IMR-90 (cell line): ENCODE results near the gene CENPS. TPM values are rescaled to one million over a fixed set of nuclear protein-coding genes. Genes with fewer than 3 reads are reported as not detected.

Source experiments
- ATAC-seq: fragments of 200-7000 bp; cut with Tn5 transposase; 2 replicates; pipeline ENCODE4 v1.9.1; 2020; ENCODE audit warnings: low read depth, mild to moderate bottlenecking, moderate library complexity
- BruUV-seq: library from RNA; stranded (reverse); fragments of 400-500 nt; replicated peaks from 2 replicates; lab custom pipeline; 2021; lab: Mats Ljungman, UMichigan
- CTCF ChIA-PET: fragments of 300-600 bp; formaldehyde crosslinking; extraction: SDS; loops from one replicate; lab custom pipeline; 2021; ENCODE audit warnings: antibody characterized with exemption; lab: Yijun Ruan, JAX
- POLR2A ChIA-PET: fragments of 300-600 bp; sonication (Branson Sonifier 250); formaldehyde crosslinking; loops from one replicate; lab custom pipeline; 2022; ENCODE audit warnings: antibody characterized with exemption; ENCODE audit not compliant: unreplicated experiment; lab: Charles Lee
- DNase-seq: peaks from one replicate; pipeline ENCODE4 v3.0.0; 2013
- H2AFZ ChIP-seq: replicated peaks from 2 replicates; pipeline ENCODE3; 2013; ENCODE audit warnings: low read length, mild to moderate bottlenecking; ENCODE audit not compliant: poor library complexity
- H2AK5ac ChIP-seq: 2 replicates; pipeline ENCODE4 v1.6.1; 2013; ENCODE audit warnings: low read depth, low read length, inconsistent platforms
- H2AK9ac ChIP-seq: replicated peaks from 2 replicates; pipeline ENCODE3; 2013; ENCODE audit warnings: mild to moderate bottlenecking, low read depth, low read length, moderate library complexity; ENCODE audit not compliant: poor library complexity
- H2BK120ac ChIP-seq: 2 replicates; pipeline ENCODE4 v1.6.1; 2013; ENCODE audit warnings: low read depth, low read length, inconsistent platforms
- H2BK15ac ChIP-seq: 3 replicates; pipeline ENCODE4 v1.6.1; 2013; ENCODE audit warnings: low read depth, low read length, inconsistent platforms
- H2BK20ac ChIP-seq: 2 replicates; pipeline ENCODE4 v1.6.1; 2013; ENCODE audit warnings: low read depth, mild to moderate bottlenecking, inconsistent platforms, low read length, moderate library complexity
- H2BK5ac ChIP-seq: 2 replicates; pipeline ENCODE4 v1.6.1; 2013; ENCODE audit warnings: mild to moderate bottlenecking, low read depth, low read length, inconsistent platforms; ENCODE audit not compliant: poor library complexity, severe bottlenecking
- H3K14ac ChIP-seq: replicated peaks from 2 replicates; pipeline ENCODE4 v1.6.1; 2013; ENCODE audit warnings: low read depth, low read length, inconsistent platforms
- H3K18ac ChIP-seq: 2 replicates; pipeline ENCODE4 v1.6.1; 2013; ENCODE audit warnings: low read depth, low read length, control low read depth
- H3K23ac ChIP-seq: 2 replicates; pipeline ENCODE4 v1.6.1; 2013; ENCODE audit warnings: low read depth, low read length, inconsistent platforms
- H3K27ac ChIP-seq: 2 replicates; pipeline ENCODE4 v1.5.1; 2013; ENCODE audit warnings: mild to moderate bottlenecking, control low read depth, low read length; ENCODE audit not compliant: insufficient read depth
- H3K27me3 ChIP-seq: 2 replicates; pipeline ENCODE4 v1.6.1; 2013; ENCODE audit warnings: low read length; ENCODE audit not compliant: control insufficient read depth, insufficient read depth
- H3K36me3 ChIP-seq: 2 replicates; pipeline ENCODE4 v1.6.1; 2013; ENCODE audit warnings: low read length, mixed read lengths; ENCODE audit not compliant: control insufficient read depth, insufficient read depth
- H3K4ac ChIP-seq: 2 replicates; pipeline ENCODE4 v1.6.1; 2013; ENCODE audit warnings: low read depth, low read length, inconsistent platforms
- H3K4me1 ChIP-seq: 2 replicates; pipeline ENCODE4 v1.6.1; 2013; ENCODE audit warnings: low read length, mixed read lengths; ENCODE audit not compliant: control insufficient read depth, insufficient read depth
- H3K4me2 ChIP-seq: 2 replicates; pipeline ENCODE4 v1.6.1; 2013; ENCODE audit warnings: low read depth, mild to moderate bottlenecking, control low read depth, low read length, moderate library complexity
- H3K4me3 ChIP-seq: 2 replicates; pipeline ENCODE4 v1.5.1; 2013; ENCODE audit warnings: low read depth, mild to moderate bottlenecking, control low read depth, low read length, moderate library complexity; ENCODE audit not compliant: insufficient read depth
- H3K56ac ChIP-seq: 2 replicates; pipeline ENCODE4 v1.6.1; 2013; ENCODE audit warnings: low read length, inconsistent platforms; ENCODE audit not compliant: insufficient read depth; ENCODE audit errors: extremely low read depth
- H3K79me1 ChIP-seq, 2 experiments: 2 replicates each; pipeline ENCODE4 v1.6.1; 2013; ENCODE audit warnings: low read length in 2 of 2, inconsistent platforms in 1 of 2, low read depth in 1 of 2
- H3K9ac ChIP-seq: 2 replicates; pipeline ENCODE4 v1.6.1; 2013; ENCODE audit warnings: low read depth, low read length, control low read depth
- H3K9me1 ChIP-seq: 2 replicates; pipeline ENCODE4 v1.6.1; 2013; ENCODE audit warnings: low read length, inconsistent platforms; ENCODE audit not compliant: insufficient read depth
- H3K9me3 ChIP-seq: 2 replicates; pipeline ENCODE4 v1.6.1; 2013; ENCODE audit warnings: low read length; ENCODE audit not compliant: control insufficient read depth, insufficient read depth
- H4K20me1 ChIP-seq: 2 replicates; pipeline ENCODE4 v1.6.1; 2013; ENCODE audit warnings: low read length, inconsistent platforms; ENCODE audit not compliant: insufficient read depth
- H4K5ac ChIP-seq: 2 replicates; pipeline ENCODE4 v1.6.1; 2013; ENCODE audit warnings: mild to moderate bottlenecking, low read depth, low read length, control low read depth
- H4K8ac ChIP-seq, 2 experiments: 2 replicates each; pipeline ENCODE4 v1.6.1; 2013; ENCODE audit warnings: low read depth in 2 of 2, low read length in 2 of 2, control low read depth in 1 of 2, inconsistent platforms in 1 of 2
- H4K91ac ChIP-seq: 2 replicates; pipeline ENCODE4 v1.6.1; 2013; ENCODE audit warnings: low read depth, low read length, inconsistent platforms; ENCODE audit not compliant: insufficient read depth
- BHLHE40 ChIP-seq: fragments of 150-350 bp; IDR thresholded peaks from 2 replicates; pipeline ENCODE4 v1.6.1; 2016; ENCODE audit warnings: mild to moderate bottlenecking, low read depth, low read length
- CEBPB ChIP-seq: IDR thresholded peaks from 2 replicates; pipeline ENCODE4 v1.6.1; 2012; ENCODE audit warnings: low read depth, low read length, improper control_type of control experiment
- CHD1 ChIP-seq: IDR thresholded peaks from 2 replicates; pipeline ENCODE4 v1.6.1; 2012; ENCODE audit warnings: low read depth, low read length, improper control_type of control experiment
- CTCF ChIP-seq: conservative IDR thresholded peaks from 2 replicates; pipeline ENCODE4 v1.5.1; 2012; ENCODE audit warnings: mild to moderate bottlenecking, low read depth, low read length, improper control_type of control experiment
- ELK1 ChIP-seq: fragments of 150-350 bp; IDR thresholded peaks from 2 replicates; pipeline ENCODE4 v1.6.1; 2016; ENCODE audit warnings: low read depth, mild to moderate bottlenecking, low read length, moderate library complexity, borderline replicate concordance
- FOS ChIP-seq: fragments of 150-350 bp; IDR thresholded peaks from 2 replicates; pipeline ENCODE4 v1.6.1; 2016; ENCODE audit warnings: low read depth, low read length
- MAFK ChIP-seq: IDR thresholded peaks from 2 replicates; pipeline ENCODE4 v1.6.1; 2012; ENCODE audit warnings: low read depth, low read length, improper control_type of control experiment
- MAZ ChIP-seq: IDR thresholded peaks from 2 replicates; pipeline ENCODE4 v1.6.1; 2012; ENCODE audit warnings: low read depth, mild to moderate bottlenecking, low read length, improper control_type of control experiment, moderate library complexity, borderline replicate concordance
- MXI1 ChIP-seq: IDR thresholded peaks from 2 replicates; pipeline ENCODE4 v1.6.1; 2012; ENCODE audit warnings: low read depth, mild to moderate bottlenecking, low read length, moderate library complexity, borderline replicate concordance
- NFE2L2 ChIP-seq: fragments of 150-350 bp; IDR thresholded peaks from 2 replicates; pipeline ENCODE4 v1.6.1; 2016; ENCODE audit warnings: low read depth, mild to moderate bottlenecking, low read length
- POLR2A ChIP-seq: IDR thresholded peaks from 2 replicates; pipeline ENCODE4 v1.6.1; 2012; ENCODE audit warnings: mild to moderate bottlenecking, low read depth, low read length
- RAD21 ChIP-seq: IDR thresholded peaks from 2 replicates; pipeline ENCODE4 v1.6.1; 2012; ENCODE audit warnings: low read length, improper control_type of control experiment
- RCOR1 ChIP-seq: IDR thresholded peaks from 2 replicates; pipeline ENCODE4 v1.6.1; 2012; ENCODE audit warnings: mild to moderate bottlenecking, low read length, improper control_type of control experiment; ENCODE audit not compliant: insufficient replicate concordance
- RFX5 ChIP-seq: IDR thresholded peaks from 2 replicates; pipeline ENCODE4 v1.8.0; 2012; ENCODE audit warnings: low read depth, mild to moderate bottlenecking, low read length, moderate library complexity
- SMC3 ChIP-seq: fragments of 150-350 bp; IDR thresholded peaks from 2 replicates; pipeline ENCODE4 v1.6.1; 2016; ENCODE audit warnings: low read depth, mild to moderate bottlenecking, antibody characterized with exemption, low read length, moderate library complexity
- WGBS, 2 experiments: methylation state at CpG; one replicate each; pipeline versions ENCODE4 v1.1.5 to v1.1.7; 2013; ENCODE audit warnings: missing lambda C conversion rate in 2 of 2; ENCODE audit not compliant: insufficient read length in 1 of 2; ENCODE audit errors: extremely low coverage in 2 of 2; 5-methylcytosine and 5-hydroxymethylcytosine counted together
- dilution Hi-C: fragments of 300-500 bp; cut with HindIII; formaldehyde crosslinking; loops from one replicate; pipeline ENCODE4 v1.14.3; 2018; ENCODE audit warnings: low sequenced_read_pairs; ENCODE audit not compliant: unreplicated experiment
- in situ Hi-C: fragments of 300-500 bp; cut with MboI; formaldehyde crosslinking; loops from 3 replicates; pipeline ENCODE4 v1.14.3; 2019; ENCODE audit warnings: low sequenced_read_pairs, inconsistent platforms, mixed read lengths
- intact Hi-C: fragments of 100-400 bp; cut with micrococcal nuclease; formaldehyde crosslinking; loops from 2 replicates; pipeline ENCODE4 v1.10.0; 2022
- polyA plus RNA-seq, 3 experiments: library from polyadenylated mRNA; depleted of rRNA; stranded (reverse); fragments of >200 nt; gene quantifications; 2 replicates each; pipeline ENCODE4 v1.2.3, GENCODE V29; 2012; ENCODE audit warnings: low replicate concordance in 1 of 3
- total RNA-seq: library from RNA; depleted of rRNA; stranded (reverse); fragments of >200 nt; gene quantifications from 2 replicates; pipeline ENCODE4 v1.2.3, GENCODE V29; 2012
- TF ChIP-seq, protein P1 (sequence below): fragments of 150-350 bp; IDR thresholded peaks from 2 replicates; pipeline ENCODE4 v1.6.1; 2017; ENCODE audit warnings: mild to moderate bottlenecking, antibody characterized with exemption, low read length, low read depth

CENPS gene
- total and polyA plus RNA-seq, 2 of the 4 experiments (the other 2 are of a cell fraction): 9.9 to 12.3 TPM

DNA sequence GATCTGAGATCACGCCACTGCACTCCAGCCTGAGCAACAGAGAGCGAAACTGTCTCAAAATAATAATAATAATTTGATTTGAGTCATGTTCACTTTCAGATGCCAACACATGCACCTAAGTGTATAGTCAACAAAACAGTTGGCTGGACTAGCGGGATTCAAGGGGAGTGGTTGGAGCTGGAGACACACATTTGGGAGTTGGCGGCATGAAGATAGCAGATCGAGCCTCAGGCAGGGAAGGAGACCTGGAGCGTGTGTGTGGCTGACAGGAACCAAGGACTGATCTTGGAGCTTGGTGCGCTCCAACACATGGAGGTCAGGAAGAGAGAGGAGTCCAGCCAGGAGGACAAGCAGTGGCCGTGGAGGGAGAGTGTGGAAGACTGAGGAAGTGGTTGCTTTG is 46.0 kb upstream of the CENPS start:
- ATAC-seq (no peak), DNase-seq (no peak)
- ChIA-PET CTCF (interaction anchor here (0.6 to 0.7 kb wide), 2 partner anchors 31 to 565 kb away, joined by 4 read pairs; no protein-coding TSS in a partner anchor), POLR2A (no interaction called here)
- no peak overlapping the region for H2BK5ac ChIP-seq
- no peak overlapping the region for H4K5ac ChIP-seq
- H3K4me3 ChIP-seq: no peak overlapping the region
- H4K20me1 ChIP-seq: no peaks in the 10 kb centered on the region
- H3K9me1 ChIP-seq: peaks cover 14% of the 10 kb centered on the region
- 96% methylated on average over 3 of the region's 8 CpGs; no CpG with 5 or more reads in 1 of the 2 experiments for WGBS, 2 experiments
- 0 out of 4 replicates have a peak, but pooled peaks cover 0 to 9% of the 10 kb centered on the region in 2 experiments for H3K79me1 ChIP-seq
- no peak overlapping the region for H4K8ac ChIP-seq
- dilution Hi-C loops (no loop called here), intact Hi-C loops (no loop called here), in situ Hi-C loops (no loop called here)
- H2BK20ac ChIP-seq: no peak overlapping the region
- H2BK120ac ChIP-seq: no peak overlapping the region
- H4K91ac ChIP-seq: no peak overlapping the region
- no peak overlapping the region for H2AFZ ChIP-seq
- no peak overlapping the region for H3K27ac ChIP-seq
- H3K9ac ChIP-seq: no peak overlapping the region
- no peak overlapping the region for H3K14ac ChIP-seq
- H3K4me1 ChIP-seq: peaks cover 15% of the 10 kb centered on the region
- H3K56ac ChIP-seq: no peak overlapping the region
- H3K4ac ChIP-seq: no peak overlapping the region
- H3K9me3 ChIP-seq: no peaks in the 10 kb centered on the region
- H2AK5ac ChIP-seq: peak overlapping the region; percentile 13; the same call in 1 of the 2 replicates
- no peak overlapping the region for H3K4me2 ChIP-seq
- no peak overlapping the region for H3K23ac ChIP-seq
- TF ChIP-seq SMC3 (no peak), BHLHE40 (no peak), POLR2A (no peak), CHD1 (no peak), RFX5 (no peak), CTCF (no peak), RAD21 (no peak), ELK1 (no peak), MAFK (no peak), FOS (no peak), CEBPB (no peak), MAZ (no peak), MXI1 (no peak), NFE2L2 (no peak), RCOR1 (no peak)
- TF ChIP-seq, protein P1, sequence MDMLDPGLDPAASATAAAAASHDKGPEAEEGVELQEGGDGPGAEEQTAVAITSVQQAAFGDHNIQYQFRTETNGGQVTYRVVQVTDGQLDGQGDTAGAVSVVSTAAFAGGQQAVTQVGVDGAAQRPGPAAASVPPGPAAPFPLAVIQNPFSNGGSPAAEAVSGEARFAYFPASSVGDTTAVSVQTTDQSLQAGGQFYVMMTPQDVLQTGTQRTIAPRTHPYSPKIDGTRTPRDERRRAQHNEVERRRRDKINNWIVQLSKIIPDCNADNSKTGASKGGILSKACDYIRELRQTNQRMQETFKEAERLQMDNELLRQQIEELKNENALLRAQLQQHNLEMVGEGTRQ: no peak
- no peak overlapping the region for H3K18ac ChIP-seq
- BruUV-seq: no TSS peak
- no peak overlapping the region for H2AK9ac ChIP-seq
- no peaks in the 10 kb centered on the region for H3K27me3 ChIP-seq
- H3K36me3 ChIP-seq: 0 out of 2 replicates have a peak, but pooled peaks cover under 1% of the 10 kb centered on the region
- no peak overlapping the region for H2BK15ac ChIP-seq
